IPS-NIHi7 (cell line): Measurements from ENCODE around the gene DKK3.

Experiments used
- DNase-seq: peaks from one replicate; pipeline ENCODE4 v3.0.0; 2012; ENCODE audit warnings: mixed read lengths; ENCODE audit errors: extremely low spot score

The DKK3 gene

GRCh38 chr11:11944444-11944843 lies 64.0 kb downstream of the DKK3 start:
- DNase-seq: no peak

- DNase-seq: no peak
Measured at GRCh38 chr11:11942668-11943067, 65.8 kb downstream of the DKK3 start.

- DNase-seq: no peak
Measured at GRCh38 chr11:11940551-11940950, 67.9 kb downstream of the DKK3 start.

GRCh38 chr11:11937957-11938356 lies 70.5 kb downstream of the DKK3 start:
- DNase-seq: no peak

- DNase-seq: no peak
Measured at GRCh38 chr11:11937433-11937832, 71.0 kb downstream of the DKK3 start.

- DNase-seq: no peak
Measured at GRCh38 chr11:11935536-11935935, 72.9 kb downstream of the DKK3 start.

GRCh38 chr11:11931461-11932055 lies 76.9 kb downstream of the DKK3 start:
- peak; percentile 49 for DNase-seq

- DNase-seq: no peak
Measured at GRCh38 chr11:11929920-11930319, 78.5 kb downstream of the DKK3 start.

GRCh38 chr11:11923828-11924227 lies 84.6 kb downstream of the DKK3 start:
- no peak for DNase-seq

- DNase-seq: no peak
Measured at GRCh38 chr11:11916981-11917399, 91.4 kb downstream of the DKK3 start.

- no peak for DNase-seq
Measured at GRCh38 chr11:11915625-11916024, 92.8 kb downstream of the DKK3 start.

- DNase-seq: no peak
Measured at GRCh38 chr11:11913395-11913794, 95.0 kb downstream of the DKK3 start.
